GM12878 (cell line): ENCODE data around the gene GP5. TPM values are rescaled to one million over a fixed set of nuclear protein-coding genes. Genes with fewer than 3 reads are reported as not detected.

Experiments
- CEBPB ChIP-seq, 2 experiments: fragments of 150-350 bp in 1 of 2; IDR thresholded peaks; 2 replicates each; pipeline ENCODE4 v1.6.1; 2012 to 2014; ENCODE audit warnings: low read depth in 2 of 2, low read length in 2 of 2, borderline replicate concordance in 1 of 2, inconsistent platforms in 1 of 2
- DPF2 ChIP-seq: fragments of 450-650 bp; IDR thresholded peaks from 2 replicates; pipeline ENCODE4 v1.6.1; 2017; ENCODE audit warnings: mild to moderate bottlenecking
- E4F1 ChIP-seq: fragments of 450-650 bp; IDR thresholded peaks from 2 replicates; pipeline ENCODE4 v1.6.1; 2018; ENCODE audit warnings: borderline replicate concordance, mild to moderate bottlenecking; ENCODE audit not compliant: partially characterized antibody
- EGR1 ChIP-seq, 2 experiments: IDR thresholded peaks; 1 replicate in 1 of 2; 2 replicates in 1 of 2; pipeline ENCODE4 v1.6.1; 2011 to 2012; ENCODE audit warnings: low read depth in 2 of 2, low read length in 2 of 2, borderline replicate concordance in 1 of 2, mild to moderate bottlenecking in 1 of 2, moderate library complexity in 1 of 2
- FOXK2 ChIP-seq: fragments of 450-650 bp; IDR thresholded peaks from 2 replicates; pipeline ENCODE4 v1.6.1; 2017; ENCODE audit warnings: mild to moderate bottlenecking, moderate library complexity
- MEF2B ChIP-seq: fragments of 450-650 bp; IDR thresholded peaks from 2 replicates; pipeline ENCODE4 v1.6.1; 2018; ENCODE audit warnings: mild to moderate bottlenecking, moderate library complexity; ENCODE audit not compliant: partially characterized antibody, poor library complexity, severe bottlenecking
- TAF1 ChIP-seq: IDR thresholded peaks from 2 replicates; pipeline ENCODE4 v1.6.1; 2011; ENCODE audit warnings: mild to moderate bottlenecking, low read depth, low read length, borderline replicate concordance
- TCF3 ChIP-seq: IDR thresholded peaks from 2 replicates; pipeline ENCODE4 v1.6.1; 2012; ENCODE audit warnings: low read depth, mild to moderate bottlenecking, low read length, borderline replicate concordance; ENCODE audit not compliant: insufficient read depth
- ZBTB40 ChIP-seq: fragments of 450-650 bp; IDR thresholded peaks from 2 replicates; pipeline ENCODE4 v1.6.1; 2016; ENCODE audit warnings: mild to moderate bottlenecking, moderate library complexity, borderline replicate concordance
- polyA plus RNA-seq, 11 experiments: library from polyadenylated mRNA; depleted of rRNA in 4 of 11; unstranded in 6 of 11; stranded (reverse) in 5 of 11; fragments of >200 nt; fragmentation: Nextera tagmentation in 4 of 11; fragmentation: Illumina TruSeq in 1 of 11; extraction: Ambion mirVana in 4 of 11; extraction: Trizol in 1 of 11; gene quantifications; 1 replicate in 1 of 11; 2 replicates in 10 of 11; pipeline versions ENCODE4 v1.2.1 to v1.2.3, GENCODE V29; 2011 to 2016; ENCODE audit warnings: inconsistent platforms in 2 of 11, missing spikeins in 2 of 11, low read depth in 1 of 11
- total RNA-seq, 4 experiments: library from RNA; depleted of rRNA in 3 of 4; stranded (reverse); fragments of >200 nt in 3 of 4; fragmentation: Illumina TruSeq in 1 of 4; extraction: Trizol in 1 of 4; gene quantifications; 2 replicates each; pipeline versions ENCODE4 v1.2.1 to v1.2.3, GENCODE V29; 2013 to 2021

Gene GP5
- total and polyA plus RNA-seq, 10 of the 15 experiments (the other 5 are each of a cell fraction or from before 2014, with no cell fraction given) = not detected

GRCh38 chr3:194365978-194366490, 33.0 kb downstream of the GP5 start (continued):
- TF ChIP-seq ZBTB40 (no peak), EGR1 (IDR thresholded peaks at IDR 0.05; ENCODE audit: borderline replicate concordance in 1 of 2, low read depth in 2 of 2, low read length in 2 of 2) (no peak), CEBPB (IDR thresholded peaks at IDR 0.05; ENCODE audit: borderline replicate concordance in 1 of 2, low read depth in 2 of 2, low read length in 2 of 2) (no peak), TAF1 (no peak), DPF2 (no peak), E4F1 (no peak), FOXK2 (no peak), TCF3 (no peak), MEF2B (no peak)
- TF ChIP-seq, all 136 proteins: peak for 0
